ENCODE measurements around the gene LRRN4CL. TPM values are rescaled to one million over a fixed set of nuclear protein-coding genes. Genes with fewer than 3 reads are reported as not detected.

Gene LRRN4CL
- total RNA-seq, 1 donor from 2014 or later: 0.13 TPM

DNA sequence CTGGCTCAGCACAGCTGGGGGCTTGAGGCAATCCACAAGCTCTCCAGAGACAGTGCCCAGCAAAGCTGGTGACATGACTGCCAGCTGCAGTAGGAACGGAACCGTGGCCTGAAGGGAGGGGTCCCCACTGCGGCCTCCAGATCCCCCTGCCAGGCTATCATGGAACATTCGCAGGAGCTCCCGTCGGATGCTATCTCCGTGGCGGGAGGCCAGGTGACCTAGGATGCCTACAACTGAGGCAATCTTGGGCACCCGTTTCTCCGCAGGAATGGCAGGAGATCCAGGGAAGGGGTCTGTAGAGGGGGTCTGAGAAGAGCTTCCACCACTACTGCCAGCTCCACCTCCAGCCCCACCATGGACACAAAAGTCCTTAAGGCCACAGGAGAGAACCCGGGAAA lies 40.4 kb downstream of the LRRN4CL start:
- peaks cover 34% of the 10 kb centered on the region for H3K36me3 Mint-ChIP-seq (ENCODE audit: low read depth)
- intact Hi-C loops (cut with micrococcal nuclease): no loop called here
- no peak overlapping the region for H3K27ac Mint-ChIP-seq
- no peak overlapping the region for H3K4me3 Mint-ChIP-seq
- no peak for TF ChIP-seq CTCF (IDR thresholded peaks at IDR 0.05)
- ChIA-PET CTCF (interaction anchor here (1.2 kb wide), 1 partner anchor 26 kb away, joined by 3 read pairs; no protein-coding TSS in a partner anchor), POLR2A (interaction anchor here (0.5 to 5.8 kb wide), 6 partner anchors 16 to 183 kb away, joined by 3 to 130 read pairs (median 10); partner anchors contain the start of genes C11orf98, CSKMT, LBHD1 and STX5)
- H3K4me1 Mint-ChIP-seq: peaks cover 46% of the 10 kb centered on the region
- ATAC-seq (ENCODE audit: low read depth) (no peak), DNase-seq (no peak)
- H3K9me3 Mint-ChIP-seq: no peaks in the 10 kb centered on the region
- no peaks in the 10 kb centered on the region for H3K27me3 Mint-ChIP-seq

- H3K27ac Mint-ChIP-seq: no peak overlapping the region
- no peak for TF ChIP-seq CTCF (IDR thresholded peaks at IDR 0.05)
- intact Hi-C loops (cut with micrococcal nuclease): no loop called here
- no peak for ATAC-seq (ENCODE audit: low read depth)
- peaks cover 43% of the 10 kb centered on the region for H3K4me1 Mint-ChIP-seq
- H3K4me3 Mint-ChIP-seq: no peak overlapping the region
- ChIA-PET POLR2A (interaction anchor here (0.6 to 5.8 kb wide), 8 partner anchors 10 to 203 kb away, joined by 3 to 130 read pairs (median 9); partner anchors contain the start of genes C11orf98, CSKMT, LBHD1 and STX5), CTCF (interaction anchor here (1.2 kb wide), 1 partner anchor 27 kb away, joined by 3 read pairs; no protein-coding TSS in a partner anchor)
- no peak for DNase-seq
- peaks cover 34% of the 10 kb centered on the region for H3K36me3 Mint-ChIP-seq (ENCODE audit: low read depth)
- H3K27me3 Mint-ChIP-seq: no peaks in the 10 kb centered on the region
- no peaks in the 10 kb centered on the region for H3K9me3 Mint-ChIP-seq
Observed at GRCh38 chr11:62648185-62648966, 41.0 kb downstream of the LRRN4CL start.

- ATAC-seq (ENCODE audit: low read depth) (no peak), DNase-seq (no peak)
- peaks cover 38% of the 10 kb centered on the region for H3K36me3 Mint-ChIP-seq (ENCODE audit: low read depth)
- H3K27ac Mint-ChIP-seq: no peak overlapping the region
- H3K4me1 Mint-ChIP-seq: peaks cover 39% of the 10 kb centered on the region
- no peak overlapping the region for H3K4me3 Mint-ChIP-seq
- intact Hi-C loops (cut with micrococcal nuclease): loop anchor here (2.0 kb wide), 2 partner anchors 17 to 35 kb away; partner anchors contain the start of genes C11orf98, CSKMT, EML3 and ROM1
- H3K27me3 Mint-ChIP-seq: no peaks in the 10 kb centered on the region
- H3K9me3 Mint-ChIP-seq: no peaks in the 10 kb centered on the region
- TF ChIP-seq CTCF (IDR thresholded peaks at IDR 0.05): no peak
- CTCF ChIA-PET: no interaction called here
- POLR2A ChIA-PET: interaction anchor here (0.6 to 5.8 kb wide), 7 partner anchors 10 to 203 kb away, joined by 3 to 130 read pairs (median 9); partner anchors contain the start of genes C11orf98, CSKMT, LBHD1 and TUT1
Observed at GRCh38 chr11:62647609-62648005, 41.7 kb downstream of the LRRN4CL start.

- Mint-ChIP-seq H3K4me1 (peaks cover 34% of the 10 kb centered on the region), H3K4me3 (peak overlapping the region; percentile 93), H3K36me3 (ENCODE audit: low read depth) (peaks cover 36% of the 10 kb centered on the region), H3K27ac (peak overlapping the region; percentile 86), H3K27me3 (no peaks in the 10 kb centered on the region), H3K9me3 (no peaks in the 10 kb centered on the region)
- POLR2A ChIA-PET: interaction anchor here (0.5 to 5.8 kb wide), 32 partner anchors 10 to 1242 kb away, joined by 3 to 130 read pairs (median 6); partner anchors contain the start of genes AHNAK, B3GAT3, C11orf98 and CSKMT
- intact Hi-C loops (cut with micrococcal nuclease): loop anchor here (1.0 to 2.0 kb wide), 8 partner anchors 18 to 209 kb away; partner anchors contain the start of genes C11orf98, CSKMT, EML3 and HNRNPUL2
- no peak for TF ChIP-seq CTCF (IDR thresholded peaks at IDR 0.05)
- DNase-seq (no peak), ATAC-seq (ENCODE audit: low read depth) (no peak)
- CTCF ChIA-PET: interaction anchor here (0.9 to 1.4 kb wide), 3 partner anchors 9 to 222 kb away, joined by 3 read pairs; no protein-coding TSS in a partner anchor
Observed at GRCh38 chr11:62646825-62647608, 42.3 kb downstream of the LRRN4CL start.

All from activated B cell treated with CpG ODN at 0.5 μM for 24 hours (primary cell).